ENCODE measurements around the gene R3HDML.

GRCh38 chr20:44357555-44358125 is 20.8 kb downstream of the R3HDML start:
- TF ChIP-seq TARDBP (CRISPR knock-in tag; IDR thresholded peaks at IDR 0.05), result no peak
- no peak for TF ChIP-seq IRX3 (CRISPR knock-in tag; IDR thresholded peaks at IDR 0.05; ENCODE audit: borderline replicate concordance, low read depth)
- TF ChIP-seq CTCF (CRISPR knock-in tag; IDR thresholded peaks at IDR 0.05), result no peak
- TF ChIP-seq HNRNPLL (IDR thresholded peaks at IDR 0.05; ENCODE audit: low read depth, low read length, poor library complexity, severe bottlenecking), result no peak
- no peak for TF ChIP-seq MIER2 (CRISPR knock-in tag; IDR thresholded peaks at IDR 0.05)
- no peak for TF ChIP-seq PPARG (CRISPR knock-in tag; conservative IDR thresholded peaks at IDR 0.05)
- no peak for TF ChIP-seq EZH2 (conservative IDR thresholded peaks at IDR 0.05; ENCODE audit: low read depth, low read length)
- no peak for TF ChIP-seq GABPA (IDR thresholded peaks at IDR 0.05; ENCODE audit: low read depth, low read length)
- TF ChIP-seq GABPA (CRISPR knock-in tag; IDR thresholded peaks at IDR 0.05; ENCODE audit: low read depth), result no peak

Data from HepG2 (cell line).